Sigmoid colon (tissue), 4 donors: ENCODE results near the gene CSNK1A1.

Experiments
- CTCF ChIP-seq, 4 experiments: fragments of 450-650 bp in 3 of 4; fragments of 200-600 bp in 1 of 4; IDR thresholded peaks; one replicate each; pipeline ENCODE4 v1.5.1; 2016 to 2019; ENCODE audit warnings: antibody characterized with exemption in 4 of 4, mild to moderate bottlenecking in 3 of 4, moderate library complexity in 2 of 4
- EP300 ChIP-seq, 4 donors: sonication (generic); formaldehyde crosslinking; IDR thresholded peaks; one replicate each; pipeline ENCODE4 v1.6.1; 2017; ENCODE audit warnings: antibody characterized with exemption in 4 of 4
- POLR2AphosphoS5 ChIP-seq, 4 donors: sonication (generic); formaldehyde crosslinking; IDR thresholded peaks; one replicate each; pipeline ENCODE4 v1.6.1; 2017; ENCODE audit warnings: antibody characterized with exemption in 4 of 4

- TF ChIP-seq CTCF (IDR thresholded peaks at IDR 0.05): no peak
- no peak for TF ChIP-seq EP300 (IDR thresholded peaks at IDR 0.05)
- no peak for TF ChIP-seq POLR2AphosphoS5 (IDR thresholded peaks at IDR 0.05)
These were observed 36.7 kb downstream of the CSNK1A1 start for GRCh38 chr5:149514512-149514911.
